Glutamatergic neuron (in vitro differentiated cells): ENCODE measurements around the gene AOX1. TPM values are rescaled to one million over a fixed set of nuclear protein-coding genes. Genes with fewer than 3 reads are reported as not detected.
"Not testable (repeated sequence)": the region's sequence is repeated elsewhere in the genome, so short reads cannot be mapped to it uniquely, and the experiment has no call there.

Experiments
- DNase-seq: peaks from one replicate; pipeline ENCODE4 v3.0.0; 2022
- H3K27ac Mint-ChIP-seq: one replicate; pipeline ENCODE4 v1.8.0; 2020; ENCODE audit warnings: mild to moderate bottlenecking, mixed read lengths, inconsistent platforms; ENCODE audit not compliant: unreplicated experiment
- H3K27me3 Mint-ChIP-seq: one replicate; pipeline ENCODE4 v1.8.0; 2020; ENCODE audit warnings: mild to moderate bottlenecking, moderate library complexity, mixed read lengths, inconsistent platforms; ENCODE audit not compliant: unreplicated experiment
- H3K36me3 Mint-ChIP-seq: one replicate; pipeline ENCODE4 v1.8.0; 2020; ENCODE audit warnings: mild to moderate bottlenecking, mixed read lengths, inconsistent platforms; ENCODE audit not compliant: unreplicated experiment
- H3K4me1 Mint-ChIP-seq: one replicate; pipeline ENCODE4 v1.8.0; 2020; ENCODE audit warnings: mild to moderate bottlenecking, low read depth, mixed read lengths, inconsistent platforms; ENCODE audit not compliant: unreplicated experiment
- H3K4me3 Mint-ChIP-seq: one replicate; pipeline ENCODE4 v1.8.0; 2020; ENCODE audit warnings: mild to moderate bottlenecking, mixed read lengths, inconsistent platforms; ENCODE audit not compliant: unreplicated experiment
- H3K9me3 Mint-ChIP-seq: one replicate; pipeline ENCODE4 v1.8.0; 2020; ENCODE audit warnings: mild to moderate bottlenecking, moderate library complexity, mixed read lengths, inconsistent platforms; ENCODE audit not compliant: unreplicated experiment
- CTCF ChIP-seq: fragments of 200-600 bp; sonication (generic); IDR thresholded peaks from one replicate; pipeline ENCODE4 v1.5.0; 2021; ENCODE audit not compliant: partially characterized antibody, unreplicated experiment
- total RNA-seq: library from RNA; stranded (reverse); fragmentation: NEBNext Ultra II Directional; extraction: Animal tissue kit (Norgen Biotek cat#: 25700); gene quantifications from one replicate; pipeline ENCODE4 v1.2.1, GENCODE V29; 2021; ENCODE audit not compliant: unreplicated experiment

The AOX1 gene
- total RNA-seq, 1 donor from 2014 or later, result 0.32 TPM

GRCh38 chr2:200640901-200641300 is 55.1 kb downstream of the AOX1 start:
- H3K27ac Mint-ChIP-seq, result no peak overlapping the region
- no peak overlapping the region for H3K4me3 Mint-ChIP-seq
- H3K27me3 Mint-ChIP-seq, result no peaks in the 10 kb centered on the region
- H3K9me3 Mint-ChIP-seq, result peaks cover 3% of the 10 kb centered on the region
- DNase-seq, result no peak
- no peak for TF ChIP-seq CTCF
- no peaks in the 10 kb centered on the region for H3K36me3 Mint-ChIP-seq
- H3K4me1 Mint-ChIP-seq, result no peaks in the 10 kb centered on the region

GRCh38 chr2:200648518-200649281 is 62.9 kb downstream of the AOX1 start:
- not testable (repeated sequence) for H3K4me3 Mint-ChIP-seq, H3K27ac Mint-ChIP-seq, DNase-seq

GRCh38 chr2:200649724-200650123 is 63.9 kb downstream of the AOX1 start:
- Mint-ChIP-seq H3K36me3 (no peaks in the 10 kb centered on the region), H3K27ac (no peak overlapping the region), H3K9me3 (peaks cover 2% of the 10 kb centered on the region), H3K4me1 (no peaks in the 10 kb centered on the region), H3K27me3 (peaks cover 4% of the 10 kb centered on the region), H3K4me3 (no peak overlapping the region)
- TF ChIP-seq CTCF, result no peak
- DNase-seq, result no peak

More at GRCh38 chr2:200648518-200649281, 62.9 kb downstream of the AOX1 start:
- not testable (repeated sequence) for H3K9me3 Mint-ChIP-seq, H3K4me1 Mint-ChIP-seq, H3K36me3 Mint-ChIP-seq, H3K27me3 Mint-ChIP-seq

GRCh38 chr2:200650195-200650594 is 64.4 kb downstream of the AOX1 start:
- Mint-ChIP-seq H3K9me3 (peaks cover 2% of the 10 kb centered on the region), H3K4me3 (no peak overlapping the region), H3K27ac (no peak overlapping the region), H3K4me1 (no peaks in the 10 kb centered on the region), H3K27me3 (peaks cover 4% of the 10 kb centered on the region), H3K36me3 (no peaks in the 10 kb centered on the region)
- DNase-seq, result no peak
- TF ChIP-seq CTCF, result no peak

GRCh38 chr2:200652158-200652557 is 66.3 kb downstream of the AOX1 start:
- DNase-seq, result no peak
- no peak overlapping the region for H3K27ac Mint-ChIP-seq
- no peak overlapping the region for H3K4me3 Mint-ChIP-seq
- H3K36me3 Mint-ChIP-seq, result no peaks in the 10 kb centered on the region
- H3K4me1 Mint-ChIP-seq, result no peaks in the 10 kb centered on the region
- H3K27me3 Mint-ChIP-seq, result peaks cover 4% of the 10 kb centered on the region
- H3K9me3 Mint-ChIP-seq, result peaks cover 2% of the 10 kb centered on the region
- TF ChIP-seq CTCF, result no peak
